ENCODE measurements around the gene PMM2. TPM values are rescaled to one million over a fixed set of nuclear protein-coding genes. Genes with fewer than 3 reads are reported as not detected.

PMM2 gene
- total RNA-seq, 1 donor, result 42.7 TPM

DNA sequence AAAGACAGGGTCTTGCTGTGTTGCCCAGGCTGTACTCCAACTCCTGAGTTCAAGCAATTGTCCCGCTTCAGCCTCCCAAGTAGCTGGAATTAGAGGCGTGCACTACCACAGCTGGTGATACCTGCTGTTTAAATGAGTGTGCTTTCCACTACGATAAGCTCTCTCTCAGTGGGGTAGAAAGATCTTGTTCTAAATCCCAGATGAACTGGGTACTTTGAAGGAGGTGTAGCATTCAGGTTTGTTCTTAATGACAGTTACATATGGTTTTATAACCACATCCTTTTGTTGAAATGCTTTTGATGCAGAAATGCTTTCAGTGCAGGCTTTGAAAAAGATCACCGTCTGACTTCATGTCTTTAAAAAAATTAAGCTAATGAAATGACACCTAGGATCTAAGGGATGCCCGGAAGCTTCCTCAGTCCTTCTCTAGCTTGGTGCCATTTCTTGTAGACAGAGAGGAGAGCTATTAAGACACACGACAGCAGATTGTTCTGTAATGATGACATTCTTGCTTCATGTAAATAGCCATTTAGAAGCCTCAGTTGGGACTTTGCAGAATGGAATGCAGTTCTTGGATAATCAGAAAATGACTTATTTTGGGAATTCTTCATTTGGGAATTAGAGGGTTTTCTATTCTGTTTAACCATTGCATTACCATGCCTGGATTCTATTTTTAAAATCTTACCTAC is 19.5 kb downstream of the PMM2 start:
- Histone ChIP-seq H3K27me3 (ENCODE audit: insufficient read depth, low read length) (no peaks in the 10 kb centered on the region), H3K79me2 (ENCODE audit: insufficient read depth, low read length) (peaks cover 37% of the 10 kb centered on the region), H3K9me3 (ENCODE audit: low read depth, low read length) (no peaks in the 10 kb centered on the region), H2AFZ (ENCODE audit: low read length) (no peak overlapping the region), H3K36me3 (ENCODE audit: insufficient read depth, low read length) (peaks cover 90% of the 10 kb centered on the region), H3K4me3 (ENCODE audit: insufficient read depth, low read length) (no peak overlapping the region), H3K4me1 (ENCODE audit: insufficient read depth, low read length) (no peaks in the 10 kb centered on the region), H4K20me1 (ENCODE audit: insufficient read depth, low read length) (peaks cover 30% of the 10 kb centered on the region), H3K4me2 (ENCODE audit: insufficient read depth, low read length) (no peak overlapping the region), H3K27ac (ENCODE audit: low read depth, low read length) (no peak overlapping the region)
- no peak for DNase-seq (ENCODE audit: insufficient read length, low spot score, missing footprints)
- TF ChIP-seq, protein P1, sequence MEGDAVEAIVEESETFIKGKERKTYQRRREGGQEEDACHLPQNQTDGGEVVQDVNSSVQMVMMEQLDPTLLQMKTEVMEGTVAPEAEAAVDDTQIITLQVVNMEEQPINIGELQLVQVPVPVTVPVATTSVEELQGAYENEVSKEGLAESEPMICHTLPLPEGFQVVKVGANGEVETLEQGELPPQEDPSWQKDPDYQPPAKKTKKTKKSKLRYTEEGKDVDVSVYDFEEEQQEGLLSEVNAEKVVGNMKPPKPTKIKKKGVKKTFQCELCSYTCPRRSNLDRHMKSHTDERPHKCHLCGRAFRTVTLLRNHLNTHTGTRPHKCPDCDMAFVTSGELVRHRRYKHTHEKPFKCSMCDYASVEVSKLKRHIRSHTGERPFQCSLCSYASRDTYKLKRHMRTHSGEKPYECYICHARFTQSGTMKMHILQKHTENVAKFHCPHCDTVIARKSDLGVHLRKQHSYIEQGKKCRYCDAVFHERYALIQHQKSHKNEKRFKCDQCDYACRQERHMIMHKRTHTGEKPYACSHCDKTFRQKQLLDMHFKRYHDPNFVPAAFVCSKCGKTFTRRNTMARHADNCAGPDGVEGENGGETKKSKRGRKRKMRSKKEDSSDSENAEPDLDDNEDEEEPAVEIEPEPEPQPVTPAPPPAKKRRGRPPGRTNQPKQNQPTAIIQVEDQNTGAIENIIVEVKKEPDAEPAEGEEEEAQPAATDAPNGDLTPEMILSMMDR (IDR thresholded peaks at IDR 0.05; ENCODE audit: extremely low read depth, low read depth, low read length), result no peak

DNA sequence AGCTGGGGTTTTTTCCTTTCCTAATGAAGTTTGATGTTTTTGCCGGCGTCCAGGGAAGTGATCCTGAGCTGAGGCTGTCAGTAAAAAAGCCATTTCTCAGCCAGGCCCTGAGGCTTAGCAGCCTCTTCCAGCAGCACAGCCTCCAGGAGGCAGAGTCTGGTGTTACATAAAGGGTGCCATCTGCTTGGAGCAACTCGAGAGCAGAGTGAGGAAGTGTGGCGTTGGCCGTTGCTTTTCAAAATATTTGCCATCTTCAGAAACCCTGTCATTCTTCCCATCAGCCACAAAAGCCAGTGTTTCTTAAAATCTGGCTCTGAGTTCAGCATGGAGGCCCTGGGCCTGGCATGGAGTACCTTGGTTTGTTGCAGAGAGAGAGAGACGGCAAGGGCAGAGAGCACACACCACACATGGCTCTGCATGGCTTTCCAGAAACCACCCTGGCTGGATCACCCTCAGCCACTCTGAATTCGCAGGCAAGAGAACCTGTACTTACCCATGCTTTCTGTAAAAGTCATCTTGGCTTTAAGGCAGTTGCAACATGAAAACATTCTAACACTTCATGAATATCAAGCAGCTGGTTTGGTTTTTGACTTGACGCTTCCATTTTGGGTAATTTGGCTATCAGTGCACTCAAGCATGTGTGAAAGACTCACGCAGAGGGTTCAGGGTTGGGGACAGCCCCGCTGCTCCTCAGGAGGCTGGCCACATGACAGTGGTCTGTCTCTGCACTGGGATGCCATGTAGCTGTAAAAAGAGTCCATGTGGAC is 21.0 kb downstream of the PMM2 start:
- Histone ChIP-seq H3K27ac (ENCODE audit: low read depth, low read length) (no peak overlapping the region), H3K4me1 (ENCODE audit: insufficient read depth, low read length) (no peaks in the 10 kb centered on the region), H3K4me3 (ENCODE audit: insufficient read depth, low read length) (no peak overlapping the region), H3K36me3 (ENCODE audit: insufficient read depth, low read length) (peaks cover 89% of the 10 kb centered on the region), H3K79me2 (ENCODE audit: insufficient read depth, low read length) (peaks cover 51% of the 10 kb centered on the region), H4K20me1 (ENCODE audit: insufficient read depth, low read length) (peaks cover 17% of the 10 kb centered on the region), H2AFZ (ENCODE audit: low read length) (no peak overlapping the region), H3K27me3 (ENCODE audit: insufficient read depth, low read length) (no peaks in the 10 kb centered on the region), H3K9me3 (ENCODE audit: low read depth, low read length) (no peaks in the 10 kb centered on the region), H3K4me2 (ENCODE audit: insufficient read depth, low read length) (no peak overlapping the region)
- no peak for DNase-seq (ENCODE audit: insufficient read length, low spot score, missing footprints)
- TF ChIP-seq, protein P1 (IDR thresholded peaks at IDR 0.05; ENCODE audit: extremely low read depth, low read depth, low read length), result no peak

GRCh38 chr16:8819411-8820034 is 21.9 kb downstream of the PMM2 start:
- Histone ChIP-seq H3K27ac (ENCODE audit: low read depth, low read length) (no peak overlapping the region), H4K20me1 (ENCODE audit: insufficient read depth, low read length) (peaks cover 14% of the 10 kb centered on the region), H3K4me1 (ENCODE audit: insufficient read depth, low read length) (no peaks in the 10 kb centered on the region), H3K4me2 (ENCODE audit: insufficient read depth, low read length) (no peak overlapping the region), H3K27me3 (ENCODE audit: insufficient read depth, low read length) (no peaks in the 10 kb centered on the region), H3K9me3 (ENCODE audit: low read depth, low read length) (no peaks in the 10 kb centered on the region), H3K4me3 (ENCODE audit: insufficient read depth, low read length) (no peak overlapping the region), H3K36me3 (ENCODE audit: insufficient read depth, low read length) (peaks cover 89% of the 10 kb centered on the region), H2AFZ (ENCODE audit: low read length) (no peak overlapping the region), H3K79me2 (ENCODE audit: insufficient read depth, low read length) (peaks cover 47% of the 10 kb centered on the region)
- no peak for DNase-seq (ENCODE audit: insufficient read length, low spot score, missing footprints)
- TF ChIP-seq, protein P1 (IDR thresholded peaks at IDR 0.05; ENCODE audit: extremely low read depth, low read depth, low read length), result no peak

DNA sequence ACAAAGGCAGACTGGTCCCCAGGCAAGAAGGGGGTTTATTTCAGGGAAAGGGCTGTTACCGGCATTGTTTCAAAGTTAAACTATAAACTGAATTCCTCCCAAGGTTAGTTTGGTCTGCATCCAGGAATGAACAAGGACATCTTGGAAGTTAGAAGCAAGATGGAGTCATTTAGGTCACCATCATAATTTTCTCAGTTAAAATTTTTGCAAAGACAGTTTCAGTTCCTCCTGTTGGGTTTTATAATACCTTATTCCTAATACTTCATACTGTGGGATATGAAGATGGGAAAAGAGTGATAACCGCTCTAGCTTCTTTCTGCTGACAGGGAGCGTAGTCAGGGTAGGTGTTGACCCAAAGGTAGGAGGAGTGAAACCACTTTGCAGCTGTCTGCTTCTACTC is 24.8 kb downstream of the PMM2 start:
- Histone ChIP-seq H3K4me1 (ENCODE audit: insufficient read depth, low read length) (no peaks in the 10 kb centered on the region), H3K27ac (ENCODE audit: low read depth, low read length) (peak overlapping the region; percentile 5), H2AFZ (ENCODE audit: low read length) (no peak overlapping the region), H3K79me2 (ENCODE audit: insufficient read depth, low read length) (peaks cover 47% of the 10 kb centered on the region), H3K4me3 (ENCODE audit: insufficient read depth, low read length) (no peak overlapping the region), H3K27me3 (ENCODE audit: insufficient read depth, low read length) (no peaks in the 10 kb centered on the region), H3K36me3 (ENCODE audit: insufficient read depth, low read length) (peaks cover 87% of the 10 kb centered on the region), H3K4me2 (ENCODE audit: insufficient read depth, low read length) (no peak overlapping the region), H3K9me3 (ENCODE audit: low read depth, low read length) (no peaks in the 10 kb centered on the region), H4K20me1 (ENCODE audit: insufficient read depth, low read length) (peaks cover 14% of the 10 kb centered on the region)
- no peak for DNase-seq (ENCODE audit: insufficient read length, low spot score, missing footprints)
- TF ChIP-seq, protein P1 (IDR thresholded peaks at IDR 0.05; ENCODE audit: extremely low read depth, low read depth, low read length), result no peak
